Measurements from ENCODE around the gene CDCA4.

The CDCA4 gene

DNA sequence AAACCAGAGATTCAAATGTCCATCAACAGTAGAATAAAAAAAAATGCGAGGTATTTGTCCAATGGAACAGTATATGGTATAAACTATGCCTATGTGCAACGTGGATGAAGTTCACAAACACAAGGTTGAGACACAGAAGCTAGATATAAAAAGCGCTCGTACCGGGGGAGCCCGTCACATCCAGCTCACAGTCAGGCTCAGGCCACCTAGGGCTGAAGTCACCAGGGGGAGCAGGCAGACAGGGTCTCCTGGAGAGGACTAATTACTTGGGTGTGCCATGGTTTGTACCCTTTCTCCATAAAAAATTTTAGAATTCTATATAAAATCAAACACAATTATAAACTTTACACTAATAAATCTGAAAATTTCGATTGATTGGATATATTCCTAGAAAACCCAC, 56.3 kb downstream of the CDCA4 start:
- TF ChIP-seq SIN3A (IDR thresholded peaks at IDR 0.05; ENCODE audit: borderline replicate concordance, insufficient read depth, low read length), result no peak
- TF ChIP-seq FOXP2 (optimal IDR thresholded peaks at IDR 0.05; ENCODE audit: borderline replicate concordance, extremely low read depth, extremely low read length, insufficient read depth), result no peak
- TF ChIP-seq, protein P1, sequence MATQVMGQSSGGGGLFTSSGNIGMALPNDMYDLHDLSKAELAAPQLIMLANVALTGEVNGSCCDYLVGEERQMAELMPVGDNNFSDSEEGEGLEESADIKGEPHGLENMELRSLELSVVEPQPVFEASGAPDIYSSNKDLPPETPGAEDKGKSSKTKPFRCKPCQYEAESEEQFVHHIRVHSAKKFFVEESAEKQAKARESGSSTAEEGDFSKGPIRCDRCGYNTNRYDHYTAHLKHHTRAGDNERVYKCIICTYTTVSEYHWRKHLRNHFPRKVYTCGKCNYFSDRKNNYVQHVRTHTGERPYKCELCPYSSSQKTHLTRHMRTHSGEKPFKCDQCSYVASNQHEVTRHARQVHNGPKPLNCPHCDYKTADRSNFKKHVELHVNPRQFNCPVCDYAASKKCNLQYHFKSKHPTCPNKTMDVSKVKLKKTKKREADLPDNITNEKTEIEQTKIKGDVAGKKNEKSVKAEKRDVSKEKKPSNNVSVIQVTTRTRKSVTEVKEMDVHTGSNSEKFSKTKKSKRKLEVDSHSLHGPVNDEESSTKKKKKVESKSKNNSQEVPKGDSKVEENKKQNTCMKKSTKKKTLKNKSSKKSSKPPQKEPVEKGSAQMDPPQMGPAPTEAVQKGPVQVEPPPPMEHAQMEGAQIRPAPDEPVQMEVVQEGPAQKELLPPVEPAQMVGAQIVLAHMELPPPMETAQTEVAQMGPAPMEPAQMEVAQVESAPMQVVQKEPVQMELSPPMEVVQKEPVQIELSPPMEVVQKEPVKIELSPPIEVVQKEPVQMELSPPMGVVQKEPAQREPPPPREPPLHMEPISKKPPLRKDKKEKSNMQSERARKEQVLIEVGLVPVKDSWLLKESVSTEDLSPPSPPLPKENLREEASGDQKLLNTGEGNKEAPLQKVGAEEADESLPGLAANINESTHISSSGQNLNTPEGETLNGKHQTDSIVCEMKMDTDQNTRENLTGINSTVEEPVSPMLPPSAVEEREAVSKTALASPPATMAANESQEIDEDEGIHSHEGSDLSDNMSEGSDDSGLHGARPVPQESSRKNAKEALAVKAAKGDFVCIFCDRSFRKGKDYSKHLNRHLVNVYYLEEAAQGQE (IDR thresholded peaks at IDR 0.05; ENCODE audit: insufficient read depth in 1 of 2, low read depth in 2 of 2, low read length in 2 of 2), result no peak
- TF ChIP-seq POLR2AphosphoS5 (IDR thresholded peaks at IDR 0.05; ENCODE audit: low read depth, low read length), result no peak
- no peak for TF ChIP-seq TAF1 (IDR thresholded peaks at IDR 0.05; ENCODE audit: borderline replicate concordance, insufficient read depth, low read length)
